GM12874 (cell line): ENCODE results near the gene RBM19.

Experiments
- CTCF ChIP-seq: IDR thresholded peaks from 2 replicates; pipeline ENCODE4 v1.5.1; 2011; ENCODE audit warnings: low read depth, mild to moderate bottlenecking, control low read depth, low read length, moderate library complexity; ENCODE audit not compliant: insufficient read depth

The RBM19 gene

DNA sequence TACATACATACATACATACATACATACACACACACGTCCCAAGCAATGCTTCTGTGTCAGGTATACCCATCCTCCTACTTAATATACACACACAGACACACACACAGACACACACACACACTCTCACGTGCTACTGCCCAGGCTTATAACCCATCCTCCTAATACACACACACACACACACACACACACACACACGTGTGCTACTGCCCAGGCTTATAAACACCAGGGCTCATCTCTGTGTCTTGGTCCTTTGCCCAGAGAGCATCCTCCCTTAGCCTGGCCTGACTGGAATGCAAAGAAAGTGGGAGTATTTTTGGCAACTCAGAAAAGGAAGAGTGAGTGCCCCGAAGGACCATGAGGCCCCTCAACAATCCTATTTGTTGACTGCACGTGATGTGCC, 129.0 kb downstream of the RBM19 start:
- no peak for TF ChIP-seq CTCF

GRCh38 chr12:113835896-113836295, 130.2 kb downstream of the RBM19 start:
- TF ChIP-seq CTCF: no peak

DNA sequence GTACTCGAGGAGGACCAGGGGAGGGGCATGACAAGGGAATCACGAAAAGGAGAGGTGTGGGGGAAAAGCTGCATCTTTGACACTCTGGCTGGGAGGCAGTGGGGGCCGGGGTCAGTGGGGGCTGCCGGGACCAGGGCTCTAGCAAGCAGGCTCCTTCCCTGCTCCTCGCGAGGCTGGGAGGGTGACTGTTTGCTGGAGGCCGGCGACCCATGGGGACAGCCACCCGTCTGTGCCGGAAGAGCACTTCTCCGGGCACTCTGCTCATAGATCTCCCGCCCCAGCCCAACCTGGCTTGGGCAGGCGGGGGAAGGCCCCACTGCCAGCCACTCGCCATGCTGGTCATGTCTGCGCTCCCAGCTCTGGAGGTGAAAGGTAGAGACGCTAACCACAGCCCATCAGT, 130.7 kb downstream of the RBM19 start:
- TF ChIP-seq CTCF: no peak

DNA sequence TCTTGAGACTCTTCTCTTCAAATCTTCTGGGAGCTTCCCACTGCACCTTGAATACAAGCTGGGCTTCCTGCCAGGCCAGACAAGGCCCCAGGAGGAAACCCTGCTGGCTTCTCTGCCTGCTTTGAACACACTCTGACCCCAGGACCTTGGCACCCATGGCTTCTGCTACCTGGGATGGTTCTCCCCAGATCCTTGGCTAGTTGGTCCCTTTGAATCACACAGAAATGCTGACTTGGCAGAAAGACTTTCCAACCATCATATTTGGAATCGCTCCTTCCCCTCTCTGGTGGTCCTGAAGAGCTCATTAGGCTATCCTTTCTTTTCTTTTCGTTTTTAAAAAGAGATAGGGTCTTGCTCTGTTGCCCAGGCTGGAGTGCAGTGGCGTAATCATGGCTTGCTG, 132.7 kb downstream of the RBM19 start:
- TF ChIP-seq CTCF: no peak

GRCh38 chr12:113831476-113831875, 134.6 kb downstream of the RBM19 start:
- TF ChIP-seq CTCF: no peak

- TF ChIP-seq CTCF: no peak
Observed at GRCh38 chr12:113831016-113831415, 135.1 kb downstream of the RBM19 start.

GRCh38 chr12:113829212-113829611, 136.9 kb downstream of the RBM19 start:
- no peak for TF ChIP-seq CTCF
